Panc1 (cell line): ENCODE data around the gene SGMS2. TPM values are rescaled to one million over a fixed set of nuclear protein-coding genes. Genes with fewer than 3 reads are reported as not detected.

Experiments
- ATAC-seq: fragments of 200-7000 bp; cut with Tn5 transposase; 2 replicates; pipeline ENCODE4 v1.9.1; 2020; ENCODE audit warnings: mild to moderate bottlenecking, moderate library complexity
- BruUV-seq: library from RNA; stranded (reverse); fragments of 400-500 nt; replicated peaks from 2 replicates; lab custom pipeline; 2021; lab: Mats Ljungman, UMichigan
- CTCF ChIA-PET: fragments of 300-600 bp; sonication (Branson Sonifier 250); formaldehyde crosslinking; loops from one replicate; lab custom pipeline; 2022; ENCODE audit warnings: antibody characterized with exemption; lab: Charles Lee
- POLR2A ChIA-PET: fragments of 300-600 bp; sonication (Branson Sonifier 250); formaldehyde crosslinking; loops from one replicate; lab custom pipeline; 2022; ENCODE audit warnings: antibody characterized with exemption; lab: Charles Lee
- DNase-seq: peaks from one replicate; pipeline ENCODE4 v3.0.0-alpha.2; 2010; ENCODE audit warnings: low read depth, low spot score
- H3K27ac ChIP-seq: 2 replicates; pipeline ENCODE4 v1.5.1; 2011; ENCODE audit warnings: mild to moderate bottlenecking, low read length, inconsistent platforms
- H3K27me3 ChIP-seq: fragments of 200-500 bp; sonication (Bioruptor generic); 2 replicates; pipeline ENCODE4 v1.6.0; 2014; ENCODE audit warnings: low read length, inconsistent platforms; ENCODE audit not compliant: control insufficient read depth, insufficient read depth
- H3K36me3 ChIP-seq: fragments of 200-500 bp; sonication (Bioruptor generic); 2 replicates; pipeline ENCODE4 v1.5.1; 2014; ENCODE audit warnings: inconsistent platforms, mild to moderate bottlenecking, low read length, moderate library complexity; ENCODE audit not compliant: control insufficient read depth, insufficient read depth
- H3K4me1 ChIP-seq: 2 replicates; pipeline ENCODE4 v1.5.1; 2011; ENCODE audit warnings: inconsistent platforms, mild to moderate bottlenecking, low read length, moderate library complexity; ENCODE audit not compliant: control insufficient read depth, insufficient read depth
- H3K4me3 ChIP-seq, 2 experiments: 2 replicates each; pipeline ENCODE4 v1.5.1; 2011 to 2012; ENCODE audit warnings: low read depth in 2 of 2, low read length in 2 of 2, mild to moderate bottlenecking in 2 of 2, inconsistent platforms in 1 of 2, moderate library complexity in 1 of 2
- H3K9me3 ChIP-seq: fragments of 200-500 bp; sonication (Bioruptor generic); 2 replicates; pipeline ENCODE4 v1.5.1; 2014; ENCODE audit warnings: low read depth, mild to moderate bottlenecking, inconsistent platforms, low read length, moderate library complexity; ENCODE audit not compliant: control insufficient read depth, insufficient read depth
- CTCF ChIP-seq: fragments of 450-650 bp; IDR thresholded peaks from 2 replicates; pipeline ENCODE4 v1.5.1; 2017; ENCODE audit warnings: mild to moderate bottlenecking
- POLR2AphosphoS5 ChIP-seq: IDR thresholded peaks from 2 replicates; pipeline ENCODE4 v1.6.1; 2012; ENCODE audit warnings: mild to moderate bottlenecking, low read depth, low read length, moderate library complexity
- REST ChIP-seq, 2 experiments: IDR thresholded peaks; 2 replicates each; pipeline ENCODE4 v1.6.1; 2011 to 2012; ENCODE audit warnings: low read depth in 2 of 2, control low read depth in 1 of 2, low read length in 1 of 2, mild to moderate bottlenecking in 1 of 2, moderate library complexity in 1 of 2; ENCODE audit not compliant: insufficient read depth in 1 of 2
- SIN3A ChIP-seq: IDR thresholded peaks from 2 replicates; pipeline ENCODE4 v1.6.1; 2012; ENCODE audit warnings: low read depth, mild to moderate bottlenecking, low read length, moderate library complexity, borderline replicate concordance; ENCODE audit not compliant: insufficient read depth
- TCF7L2 ChIP-seq: IDR thresholded peaks from 2 replicates; pipeline ENCODE4 v1.6.1; 2011; ENCODE audit warnings: mild to moderate bottlenecking, low read depth, low read length, inconsistent platforms
- in situ Hi-C: cut with HindIII; loops from 2 replicates; pipeline ENCODE4 v1.10.0; 2016; ENCODE audit warnings: low sequenced_read_pairs, low pct_unique_long_range_greater_than_20kb
- intact Hi-C: fragments of 100-400 bp; cut with micrococcal nuclease; formaldehyde crosslinking; loops from one replicate; pipeline ENCODE4 v1.10.0; 2022; ENCODE audit not compliant: unreplicated experiment
- total RNA-seq: library from RNA; stranded (reverse); gene quantifications from one replicate; pipeline ENCODE4 v1.2.1, GENCODE V29; 2021; ENCODE audit not compliant: unreplicated experiment

SGMS2 gene
- total RNA-seq, 1 experiment from 2014 or later, result 15.6 TPM

- Histone ChIP-seq H3K36me3 (no peaks in the 10 kb centered on the region), H3K4me3 (no peak overlapping the region), H3K4me1 (no peaks in the 10 kb centered on the region), H3K9me3 (peaks cover 8% of the 10 kb centered on the region; the same call in 1 of the 2 replicates), H3K27ac (no peak overlapping the region), H3K27me3 (no peaks in the 10 kb centered on the region)
- BruUV-seq, result no TSS peak
- no peak for ATAC-seq
- CTCF ChIA-PET, result no interaction called here
- in situ Hi-C loops (no loop called here), intact Hi-C loops (no loop called here)
- POLR2A ChIA-PET, result no interaction called here
- DNase-seq, result no peak
- TF ChIP-seq CTCF (no peak), SIN3A (no peak), POLR2AphosphoS5 (no peak)
Measured at GRCh38 chr4:107885865-107886264, 61.1 kb downstream of the SGMS2 start.

- H3K4me3 ChIP-seq, result no peak overlapping the region
- TF ChIP-seq POLR2AphosphoS5, result no peak
- no peak for TF ChIP-seq CTCF
- TF ChIP-seq TCF7L2, result no peak
- no peak for TF ChIP-seq REST (IDR thresholded peaks at IDR 0.05; ENCODE audit: insufficient read depth in 1 of 2, low read depth in 2 of 2, low read length in 1 of 2)
- TF ChIP-seq SIN3A, result no peak
- CTCF ChIA-PET, result no interaction called here
- in situ Hi-C loops, result no loop called here
- BruUV-seq, result no TSS peak
- H3K27me3 ChIP-seq, result no peaks in the 10 kb centered on the region
- H3K36me3 ChIP-seq, result no peaks in the 10 kb centered on the region
- ATAC-seq (no peak), DNase-seq (no peak)
- no peak overlapping the region for H3K27ac ChIP-seq
- H3K9me3 ChIP-seq, result peaks cover 8% of the 10 kb centered on the region; the same call in 1 of the 2 replicates
- POLR2A ChIA-PET, result no interaction called here
- H3K4me1 ChIP-seq, result no peaks in the 10 kb centered on the region
- intact Hi-C loops, result no loop called here
Measured at GRCh38 chr4:107888237-107888636, 63.5 kb downstream of the SGMS2 start.
